Measurements from ENCODE around the gene CDKN2B. TPM values are rescaled to one million over a fixed set of nuclear protein-coding genes. Genes with fewer than 3 reads are reported as not detected.
"Not testable (repeated sequence)": the region's sequence is repeated elsewhere in the genome, so short reads cannot be mapped to it uniquely, and the experiment has no call there.

CDKN2B gene
- total RNA-seq, 3 donors from 2014 or later (not counting 1 experiment from before 2014, with no cell fraction given): 0.16 to 0.30 TPM; not detected in 1

DNA sequence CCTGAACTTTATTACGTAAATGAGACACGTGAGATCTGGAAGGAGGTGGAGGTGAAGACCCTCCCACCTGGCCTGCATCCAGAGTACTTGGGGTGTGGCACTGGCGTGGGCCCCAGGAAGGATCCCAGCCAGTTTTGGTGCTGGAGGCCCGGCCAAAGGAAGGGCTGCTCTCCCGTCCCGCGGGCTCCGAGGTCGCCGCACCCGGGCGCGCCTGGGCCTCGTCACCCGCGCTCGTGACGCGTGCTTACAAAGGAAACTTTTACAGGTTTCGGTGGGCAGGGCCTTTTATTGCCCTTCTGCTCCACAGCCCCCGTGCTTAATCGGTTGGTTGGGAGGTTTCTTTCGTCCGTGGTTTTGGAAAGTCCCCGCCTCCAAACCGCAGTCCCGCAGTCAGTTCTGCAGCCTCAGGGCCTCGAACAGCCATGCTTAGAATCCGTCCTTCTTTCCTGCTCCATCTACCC lies 44.1 kb downstream of the CDKN2B start:
- peaks cover 18% of the 10 kb centered on the region for H3K36me3 Mint-ChIP-seq
- intact Hi-C loops (cut with micrococcal nuclease): loop anchor here (5.0 kb wide), 1 partner anchor 42 kb away; the partner anchor contains the start of gene CDKN2B

DNA sequence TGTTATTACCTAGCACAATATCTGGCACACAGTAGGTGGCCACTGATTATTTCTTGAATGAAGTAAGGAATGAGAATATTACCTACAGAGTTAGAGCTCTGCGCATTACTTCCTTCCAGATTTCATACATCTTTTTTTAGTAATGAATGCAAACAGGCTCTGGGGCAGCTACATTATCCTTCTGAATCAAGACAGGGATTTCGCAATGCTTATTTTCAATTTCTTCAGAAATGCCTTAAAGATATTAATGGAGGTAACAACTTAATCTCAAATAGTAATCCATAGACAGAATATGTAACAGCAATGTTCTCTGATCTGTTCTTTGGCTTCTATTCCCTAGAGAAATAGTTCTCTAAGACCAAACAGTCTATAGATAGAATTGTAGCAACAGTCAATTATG lies 47.5 kb downstream of the CDKN2B start:
- H3K9me3 Mint-ChIP-seq: peaks cover 0 to under 1% of the 10 kb centered on the region in 2 donors

More for the DNA sequence above, 44.1 kb downstream of the CDKN2B start:
- no peak overlapping the region for H3K27ac ChIP-seq (ENCODE audit: low read length)
- peaks cover 26% of the 10 kb centered on the region for H3K4me1 ChIP-seq (ENCODE audit: control insufficient read depth, insufficient read depth, low read length)
- TF ChIP-seq, protein P1, sequence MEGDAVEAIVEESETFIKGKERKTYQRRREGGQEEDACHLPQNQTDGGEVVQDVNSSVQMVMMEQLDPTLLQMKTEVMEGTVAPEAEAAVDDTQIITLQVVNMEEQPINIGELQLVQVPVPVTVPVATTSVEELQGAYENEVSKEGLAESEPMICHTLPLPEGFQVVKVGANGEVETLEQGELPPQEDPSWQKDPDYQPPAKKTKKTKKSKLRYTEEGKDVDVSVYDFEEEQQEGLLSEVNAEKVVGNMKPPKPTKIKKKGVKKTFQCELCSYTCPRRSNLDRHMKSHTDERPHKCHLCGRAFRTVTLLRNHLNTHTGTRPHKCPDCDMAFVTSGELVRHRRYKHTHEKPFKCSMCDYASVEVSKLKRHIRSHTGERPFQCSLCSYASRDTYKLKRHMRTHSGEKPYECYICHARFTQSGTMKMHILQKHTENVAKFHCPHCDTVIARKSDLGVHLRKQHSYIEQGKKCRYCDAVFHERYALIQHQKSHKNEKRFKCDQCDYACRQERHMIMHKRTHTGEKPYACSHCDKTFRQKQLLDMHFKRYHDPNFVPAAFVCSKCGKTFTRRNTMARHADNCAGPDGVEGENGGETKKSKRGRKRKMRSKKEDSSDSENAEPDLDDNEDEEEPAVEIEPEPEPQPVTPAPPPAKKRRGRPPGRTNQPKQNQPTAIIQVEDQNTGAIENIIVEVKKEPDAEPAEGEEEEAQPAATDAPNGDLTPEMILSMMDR (IDR thresholded peaks at IDR 0.05): no peak
- H3K4me1 Mint-ChIP-seq: peaks cover 28 to 35% of the 10 kb centered on the region in 2 donors
- H3K27me3 Mint-ChIP-seq (ENCODE audit: low read depth in 2 of 2): peaks cover 80 to 96% of the 10 kb centered on the region in 2 donors
- ATAC-seq (peak; percentile 67 to 76 (median 72)), DNase-seq (peak; percentile 49 to 84)
- H3K9me3 Mint-ChIP-seq: peaks cover 0 to 8% of the 10 kb centered on the region in 2 donors
- peak overlapping the region; percentile 61 for H3K4me3 Mint-ChIP-seq
- WGBS (ENCODE audit: insufficient coverage): 1% methylated on average over 29 of the region's 29 CpGs
- H3K36me3 ChIP-seq (ENCODE audit: control insufficient read depth, insufficient read depth, low read length): no peaks in the 10 kb centered on the region
- peaks cover 25% of the 10 kb centered on the region for H3K9me3 ChIP-seq (ENCODE audit: control insufficient read depth, insufficient read depth, low read length)
- no peak overlapping the region for H3K4me3 ChIP-seq (ENCODE audit: low read length)
- peaks cover 81% of the 10 kb centered on the region for H3K27me3 ChIP-seq (ENCODE audit: control insufficient read depth, insufficient read depth, low read length)
- peak overlapping the region in 1 of 2 donors; percentile 54 for H3K27ac Mint-ChIP-seq

DNA sequence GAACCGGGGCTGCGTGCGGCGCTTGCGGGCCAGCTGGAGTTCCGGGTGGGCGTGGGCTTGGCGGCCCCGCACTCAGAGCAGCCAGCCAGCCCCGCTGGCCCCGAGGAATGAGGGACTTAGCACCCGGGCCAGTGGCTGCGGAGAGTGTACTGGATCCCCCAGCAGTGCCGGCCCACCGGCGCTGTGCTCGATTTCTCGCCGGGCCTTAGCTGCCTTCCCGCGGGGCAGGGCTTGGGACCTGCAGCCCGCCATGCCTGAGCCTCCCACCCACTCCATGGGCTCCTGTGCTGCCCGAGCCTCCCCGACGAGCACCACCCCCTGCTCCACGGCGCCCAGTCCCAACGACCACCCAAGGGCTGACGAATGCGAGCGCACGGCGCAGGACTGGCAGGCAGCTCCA lies 49.8 kb downstream of the CDKN2B start:
- DNase-seq; H3K4me1 ChIP-seq (ENCODE audit: control insufficient read depth, insufficient read depth, low read length); H3K36me3 ChIP-seq (ENCODE audit: control insufficient read depth, insufficient read depth, low read length); intact Hi-C loops (cut with micrococcal nuclease); H3K27ac Mint-ChIP-seq; H3K9me3 Mint-ChIP-seq; H3K27ac ChIP-seq (ENCODE audit: low read length); ATAC-seq; H3K9me3 ChIP-seq (ENCODE audit: control insufficient read depth, insufficient read depth, low read length); H3K4me1 Mint-ChIP-seq; H3K4me3 ChIP-seq (ENCODE audit: low read length); H3K4me3 Mint-ChIP-seq: not testable (repeated sequence)
- Mint-ChIP-seq H3K27me3 (ENCODE audit: low read depth in 2 of 2) (peaks cover 40 to 55% of the 10 kb centered on the region in 2 donors), H3K36me3 (peaks cover 18% of the 10 kb centered on the region)
- WGBS (ENCODE audit: insufficient coverage): 97% methylated on average over 22 of the region's 33 CpGs
- H3K27me3 ChIP-seq (ENCODE audit: control insufficient read depth, insufficient read depth, low read length): peaks cover 25% of the 10 kb centered on the region

More for the DNA sequence above, 47.5 kb downstream of the CDKN2B start:
- no peak for DNase-seq
- Mint-ChIP-seq H3K36me3 (peaks cover 18% of the 10 kb centered on the region), H3K27me3 (ENCODE audit: low read depth in 2 of 2) (peaks cover 52 to 66% of the 10 kb centered on the region in 2 donors), H3K4me3 (no peak overlapping the region), H3K4me1 (peaks cover 14 to 17% of the 10 kb centered on the region in 2 donors), H3K27ac (no peak overlapping the region)
- Histone ChIP-seq H3K4me1 (ENCODE audit: control insufficient read depth, insufficient read depth, low read length) (peaks cover 15% of the 10 kb centered on the region), H3K4me3 (ENCODE audit: low read length) (no peak overlapping the region), H3K9me3 (ENCODE audit: control insufficient read depth, insufficient read depth, low read length) (peaks cover 2% of the 10 kb centered on the region), H3K27ac (ENCODE audit: low read length) (no peak overlapping the region), H3K27me3 (ENCODE audit: control insufficient read depth, insufficient read depth, low read length) (peaks cover 47% of the 10 kb centered on the region), H3K36me3 (ENCODE audit: control insufficient read depth, insufficient read depth, low read length) (no peaks in the 10 kb centered on the region)
- TF ChIP-seq, protein P1 (IDR thresholded peaks at IDR 0.05): no peak
- no peak for ATAC-seq
- intact Hi-C loops (cut with micrococcal nuclease): no loop called here
- 100% methylated on average over 1 of the region's 2 CpGs for WGBS (ENCODE audit: insufficient coverage)

DNA sequence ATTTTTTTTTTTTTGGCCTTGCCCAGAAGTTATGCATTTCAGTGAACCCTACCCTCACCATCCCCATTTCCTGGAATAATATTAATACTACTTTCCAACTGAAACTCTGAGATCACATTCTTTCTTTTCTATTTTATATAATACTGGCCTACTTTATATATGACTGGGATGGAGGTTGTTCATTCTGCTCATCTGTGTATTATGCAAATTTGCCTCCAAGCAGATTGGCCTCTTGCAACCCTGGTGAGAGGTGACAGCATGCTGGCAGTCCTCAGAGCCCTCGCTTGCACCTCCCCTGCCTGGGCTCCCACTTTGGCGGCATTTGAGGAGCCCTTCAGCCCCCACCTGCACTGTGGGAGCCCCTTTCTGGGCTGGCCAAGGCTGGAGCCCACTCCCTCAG lies 50.3 kb downstream of the CDKN2B start:
- Histone ChIP-seq H3K27ac (ENCODE audit: low read length) (no peak overlapping the region), H3K4me1 (ENCODE audit: control insufficient read depth, insufficient read depth, low read length) (no peaks in the 10 kb centered on the region), H3K36me3 (ENCODE audit: control insufficient read depth, insufficient read depth, low read length) (no peaks in the 10 kb centered on the region), H3K27me3 (ENCODE audit: control insufficient read depth, insufficient read depth, low read length) (peaks cover 21% of the 10 kb centered on the region), H3K4me3 (ENCODE audit: low read length) (no peak overlapping the region), H3K9me3 (ENCODE audit: control insufficient read depth, insufficient read depth, low read length) (no peaks in the 10 kb centered on the region)
- Mint-ChIP-seq H3K4me3 (no peak overlapping the region), H3K27me3 (ENCODE audit: low read depth in 2 of 2) (peaks cover 39 to 55% of the 10 kb centered on the region in 2 donors), H3K27ac (no peak overlapping the region), H3K36me3 (peaks cover 15% of the 10 kb centered on the region), H3K9me3 (no peaks in the 10 kb centered on the region), H3K4me1 (no peaks in the 10 kb centered on the region)
- TF ChIP-seq, protein P1 (IDR thresholded peaks at IDR 0.05): no peak
- intact Hi-C loops (cut with micrococcal nuclease): no loop called here
- ATAC-seq (no peak), DNase-seq (no peak)
- 92% methylated on average over 2 of the region's 2 CpGs for WGBS (ENCODE audit: insufficient coverage)

Other genes with a start within 250 kb of the CDKN2B start
- 10 to 100 TPM; 19.4 to 20.7 (median 19.6) TPM for gene MTAP, start 206.7 kb downstream of the CDKN2B start, total RNA-seq
- 1 to 10 TPM; 3.5 to 7.7 (median 3.8) TPM for gene CDKN2A, start 14.9 kb downstream of the CDKN2B start, total RNA-seq
- 1 to 10 TPM; 2.6 to 4.3 (median 3.1) TPM for gene CDKN2B-AS1, start 14.5 kb downstream of the CDKN2B start, total RNA-seq

Data from natural killer cell (primary cell).